H1 (cell line): ENCODE results near the gene VAPB.

Source experiments
- BACH1 ChIP-seq: IDR thresholded peaks from 2 replicates; pipeline ENCODE4 v1.6.1; 2012; ENCODE audit warnings: low read length, improper control_type of control experiment
- CREB1 ChIP-seq: IDR thresholded peaks from 2 replicates; pipeline ENCODE4 v1.6.1; 2012; ENCODE audit warnings: inconsistent platforms
- EP300 ChIP-seq, 2 experiments: IDR thresholded peaks; 1 replicate in 1 of 2; 2 replicates in 1 of 2; pipeline ENCODE4 v1.6.1; 2011 to 2012; ENCODE audit warnings: low read depth in 2 of 2, low read length in 2 of 2, mild to moderate bottlenecking in 2 of 2, borderline replicate concordance in 1 of 2, inconsistent platforms in 1 of 2, moderate library complexity in 1 of 2
- EZH2 ChIP-seq: fragments of 200-600 bp; sonication (generic); IDR thresholded peaks from 2 replicates; pipeline ENCODE4 v1.7.1; 2012; ENCODE audit warnings: low read depth, mild to moderate bottlenecking, moderate library complexity, low read length, inconsistent platforms; ENCODE audit not compliant: severe bottlenecking
- MAFK ChIP-seq: IDR thresholded peaks from 2 replicates; pipeline ENCODE4 v1.6.1; 2012; ENCODE audit warnings: low read depth, mild to moderate bottlenecking, improper control_type of control experiment, low read length
- POLR2AphosphoS5 ChIP-seq: IDR thresholded peaks from 2 replicates; pipeline ENCODE4 v1.6.1; 2011; ENCODE audit warnings: low read depth, low read length
- ZNF274 ChIP-seq: IDR thresholded peaks from 2 replicates; pipeline ENCODE4 v1.7.0; 2012; ENCODE audit warnings: low read length, borderline replicate concordance; ENCODE audit errors: extremely low read depth
- TF ChIP-seq, protein P1 (sequence below): IDR thresholded peaks from 2 replicates; pipeline ENCODE4 v1.6.1; 2011; ENCODE audit warnings: low read length, improper control_type of control experiment
- TF ChIP-seq, protein P2 (sequence below), 3 experiments: IDR thresholded peaks; 1 replicate in 2 of 3; 2 replicates in 1 of 3; pipeline versions ENCODE4 v1.5.1 to v1.6.1; 2011; ENCODE audit warnings: low read length in 3 of 3, mild to moderate bottlenecking in 3 of 3, inconsistent platforms in 2 of 3, low read depth in 1 of 3, moderate library complexity in 1 of 3; ENCODE audit not compliant: insufficient read depth in 1 of 3; ENCODE audit errors: control extremely low read depth in 1 of 3

DNA sequence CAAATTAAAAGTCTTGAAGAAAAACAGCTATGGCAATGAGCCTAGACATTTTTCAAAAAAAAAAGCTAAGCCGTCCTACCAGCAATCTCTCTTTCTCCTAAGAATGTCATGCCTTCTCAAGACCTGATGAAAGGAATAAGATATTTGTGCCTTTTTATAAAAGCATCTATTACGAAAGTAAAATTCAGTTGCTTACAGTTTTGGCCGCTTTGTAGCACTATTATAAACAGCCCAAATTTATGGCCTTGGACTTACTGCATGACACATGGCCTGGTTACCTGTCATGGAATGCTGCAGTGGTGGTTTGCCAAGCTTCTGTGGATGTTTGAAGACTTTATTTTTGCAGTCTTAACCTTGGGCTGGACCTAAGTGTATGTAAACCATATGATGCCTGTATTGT lies 22.2 kb upstream of the VAPB start:
- TF ChIP-seq MAFK (no peak), EZH2 (no peak), ZNF274 (no peak), EP300 (IDR thresholded peaks at IDR 0.05; ENCODE audit: borderline replicate concordance in 1 of 2, low read depth in 2 of 2, low read length in 2 of 2) (no peak), CREB1 (no peak), BACH1 (no peak), POLR2AphosphoS5 (no peak)
- TF ChIP-seq, protein P1, sequence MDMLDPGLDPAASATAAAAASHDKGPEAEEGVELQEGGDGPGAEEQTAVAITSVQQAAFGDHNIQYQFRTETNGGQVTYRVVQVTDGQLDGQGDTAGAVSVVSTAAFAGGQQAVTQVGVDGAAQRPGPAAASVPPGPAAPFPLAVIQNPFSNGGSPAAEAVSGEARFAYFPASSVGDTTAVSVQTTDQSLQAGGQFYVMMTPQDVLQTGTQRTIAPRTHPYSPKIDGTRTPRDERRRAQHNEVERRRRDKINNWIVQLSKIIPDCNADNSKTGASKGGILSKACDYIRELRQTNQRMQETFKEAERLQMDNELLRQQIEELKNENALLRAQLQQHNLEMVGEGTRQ, result no peak
- TF ChIP-seq, protein P2, sequence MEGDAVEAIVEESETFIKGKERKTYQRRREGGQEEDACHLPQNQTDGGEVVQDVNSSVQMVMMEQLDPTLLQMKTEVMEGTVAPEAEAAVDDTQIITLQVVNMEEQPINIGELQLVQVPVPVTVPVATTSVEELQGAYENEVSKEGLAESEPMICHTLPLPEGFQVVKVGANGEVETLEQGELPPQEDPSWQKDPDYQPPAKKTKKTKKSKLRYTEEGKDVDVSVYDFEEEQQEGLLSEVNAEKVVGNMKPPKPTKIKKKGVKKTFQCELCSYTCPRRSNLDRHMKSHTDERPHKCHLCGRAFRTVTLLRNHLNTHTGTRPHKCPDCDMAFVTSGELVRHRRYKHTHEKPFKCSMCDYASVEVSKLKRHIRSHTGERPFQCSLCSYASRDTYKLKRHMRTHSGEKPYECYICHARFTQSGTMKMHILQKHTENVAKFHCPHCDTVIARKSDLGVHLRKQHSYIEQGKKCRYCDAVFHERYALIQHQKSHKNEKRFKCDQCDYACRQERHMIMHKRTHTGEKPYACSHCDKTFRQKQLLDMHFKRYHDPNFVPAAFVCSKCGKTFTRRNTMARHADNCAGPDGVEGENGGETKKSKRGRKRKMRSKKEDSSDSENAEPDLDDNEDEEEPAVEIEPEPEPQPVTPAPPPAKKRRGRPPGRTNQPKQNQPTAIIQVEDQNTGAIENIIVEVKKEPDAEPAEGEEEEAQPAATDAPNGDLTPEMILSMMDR (IDR thresholded peaks at IDR 0.05; ENCODE audit: control extremely low read depth in 1 of 3, insufficient read depth in 1 of 3, low read depth in 1 of 3, low read length in 3 of 3), result no peak
